SU-DHL-6 (cell line): ENCODE data around the gene MRPL41.

Source experiments
- H2AFZ ChIP-seq: fragments of 200-600 bp; sonication (generic); 2 replicates; pipeline ENCODE4 v1.6.1; 2014; ENCODE audit warnings: low read depth, mild to moderate bottlenecking, moderate library complexity, mixed read lengths, antibody characterized with exemption, low read length; ENCODE audit not compliant: severe bottlenecking
- H3F3A ChIP-seq: fragments of 200-600 bp; shearing (Covaris generic); 2 replicates; pipeline ENCODE4 v1.6.0; 2016; ENCODE audit warnings: antibody characterized with exemption, mild to moderate bottlenecking; ENCODE audit not compliant: insufficient read depth
- H3K27ac ChIP-seq: fragments of 200-600 bp; sonication (generic); 2 replicates; pipeline ENCODE4 v1.5.1; 2016; ENCODE audit warnings: low read depth, mild to moderate bottlenecking, low read length, moderate library complexity, mixed read lengths
- H3K27me3 ChIP-seq: fragments of 200-600 bp; sonication (generic), shearing (Covaris generic); 2 replicates; pipeline ENCODE4 v1.6.0; 2014; ENCODE audit warnings: mild to moderate bottlenecking, low read length
- H3K36me3 ChIP-seq: fragments of 200-600 bp; sonication (generic); 2 replicates; pipeline ENCODE4 v1.6.1; 2014; ENCODE audit warnings: mild to moderate bottlenecking, low read length, mixed read lengths
- H3K4me2 ChIP-seq: fragments of 300-600, 200-600 bp; shearing (Covaris generic), sonication (generic); 2 replicates; pipeline ENCODE4 v1.6.0; 2014; ENCODE audit warnings: low read length, low read depth, mild to moderate bottlenecking; ENCODE audit not compliant: poor library complexity, severe bottlenecking
- H3K4me3 ChIP-seq: fragments of 200-600 bp; sonication (generic); 2 replicates; pipeline ENCODE4 v1.5.1; 2014; ENCODE audit warnings: antibody characterized with exemption, low read length, mild to moderate bottlenecking, mixed read lengths; ENCODE audit not compliant: insufficient read depth, poor library complexity, severe bottlenecking
- H3K79me2 ChIP-seq: fragments of 200-600 bp; sonication (generic); 2 replicates; pipeline ENCODE4 v1.6.1; 2014; ENCODE audit warnings: mild to moderate bottlenecking, low read length, moderate library complexity; ENCODE audit not compliant: insufficient read depth
- H3K9ac ChIP-seq: fragments of 200-600 bp; sonication (generic); 2 replicates; pipeline ENCODE4 v1.7.0; 2014; ENCODE audit warnings: mild to moderate bottlenecking, low read length
- H3K9me2 ChIP-seq: fragments of 200-600 bp; sonication (generic); replicated peaks from 2 replicates; pipeline ENCODE4 v1.6.1; 2014; ENCODE audit warnings: low read length; ENCODE audit not compliant: insufficient read depth
- H3K9me3 ChIP-seq: fragments of 200-600 bp; sonication (generic); 2 replicates; pipeline ENCODE4 v1.6.1; 2014; ENCODE audit warnings: low read length, mixed read lengths; ENCODE audit not compliant: insufficient read depth
- H4K20me1 ChIP-seq: fragments of 200-600 bp; sonication (generic); 2 replicates; pipeline ENCODE4 v1.6.1; 2014; ENCODE audit warnings: low read depth, mild to moderate bottlenecking, antibody characterized with exemption, low read length, moderate library complexity, mixed read lengths
- CTCF ChIP-seq: fragments of 200-600 bp; sonication (generic); IDR thresholded peaks from one replicate; pipeline ENCODE4 v1.5.1; 2017; ENCODE audit warnings: antibody characterized with exemption, mild to moderate bottlenecking, low read length, moderate library complexity; ENCODE audit not compliant: insufficient read depth, poor library complexity, severe bottlenecking
- EZH2phosphoT487 ChIP-seq: fragments of 200-600 bp; sonication (generic), shearing (Covaris generic); conservative IDR thresholded peaks from 2 replicates; pipeline ENCODE4 v1.6.1; 2018; ENCODE audit warnings: mild to moderate bottlenecking, antibody characterized with exemption, low read length, moderate library complexity, mixed read lengths

MRPL41 gene

GRCh38 chr9:137580954-137581322 lies 29.3 kb downstream of the MRPL41 start:
- Histone ChIP-seq H3K27me3 (no peaks in the 10 kb centered on the region), H3K4me2 (no peak overlapping the region), H3K9me2 (no peaks in the 10 kb centered on the region), H4K20me1 (no peaks in the 10 kb centered on the region; the same call in 1 of the 2 replicates), H3K27ac (no peak overlapping the region), H3K79me2 (peaks cover 23% of the 10 kb centered on the region), H3K9ac (no peak overlapping the region), H3K9me3 (no peaks in the 10 kb centered on the region), H2AFZ (no peak overlapping the region), H3K36me3 (no peaks in the 10 kb centered on the region), H3K4me3 (no peak overlapping the region), H3F3A (0 out of 2 replicates have a peak, but pooled peaks cover 8% of the 10 kb centered on the region)
- no peak for TF ChIP-seq EZH2phosphoT487
- no peak for TF ChIP-seq CTCF

- Histone ChIP-seq H2AFZ (no peak overlapping the region), H3K27ac (no peak overlapping the region), H3K4me2 (no peak overlapping the region), H3F3A (0 out of 2 replicates have a peak, but pooled peaks cover 8% of the 10 kb centered on the region), H3K9ac (no peak overlapping the region), H3K4me3 (no peak overlapping the region), H3K36me3 (no peaks in the 10 kb centered on the region), H3K9me2 (no peaks in the 10 kb centered on the region), H3K79me2 (peaks cover 20% of the 10 kb centered on the region), H3K27me3 (no peaks in the 10 kb centered on the region), H4K20me1 (no peaks in the 10 kb centered on the region; the same call in 1 of the 2 replicates), H3K9me3 (no peaks in the 10 kb centered on the region)
- TF ChIP-seq EZH2phosphoT487 (no peak), CTCF (no peak)
Observed at GRCh38 chr9:137581361-137582285, 29.9 kb downstream of the MRPL41 start.

- peaks cover 13% of the 10 kb centered on the region for H3K79me2 ChIP-seq
- 0 out of 2 replicates have a peak, but pooled peaks cover 2% of the 10 kb centered on the region for H3F3A ChIP-seq
- no peaks in the 10 kb centered on the region for H3K27me3 ChIP-seq
- no peaks in the 10 kb centered on the region for H3K9me2 ChIP-seq
- no peaks in the 10 kb centered on the region for H3K9me3 ChIP-seq
- H4K20me1 ChIP-seq = no peaks in the 10 kb centered on the region; the same call in 1 of the 2 replicates
- no peak overlapping the region for H2AFZ ChIP-seq
- H3K4me3 ChIP-seq = no peak overlapping the region
- no peaks in the 10 kb centered on the region for H3K36me3 ChIP-seq
- no peak for TF ChIP-seq EZH2phosphoT487
- no peak for TF ChIP-seq CTCF
- H3K9ac ChIP-seq = no peak overlapping the region
- no peak overlapping the region for H3K27ac ChIP-seq
- H3K4me2 ChIP-seq = no peak overlapping the region
Observed at GRCh38 chr9:137582286-137582860, 30.7 kb downstream of the MRPL41 start.
